Measurements from ENCODE around the gene GOLGA8K.
"Not testable (repeated sequence)": the region's sequence is repeated elsewhere in the genome, so short reads cannot be mapped to it uniquely, and the experiment has no call there.

GOLGA8K gene, protein sequence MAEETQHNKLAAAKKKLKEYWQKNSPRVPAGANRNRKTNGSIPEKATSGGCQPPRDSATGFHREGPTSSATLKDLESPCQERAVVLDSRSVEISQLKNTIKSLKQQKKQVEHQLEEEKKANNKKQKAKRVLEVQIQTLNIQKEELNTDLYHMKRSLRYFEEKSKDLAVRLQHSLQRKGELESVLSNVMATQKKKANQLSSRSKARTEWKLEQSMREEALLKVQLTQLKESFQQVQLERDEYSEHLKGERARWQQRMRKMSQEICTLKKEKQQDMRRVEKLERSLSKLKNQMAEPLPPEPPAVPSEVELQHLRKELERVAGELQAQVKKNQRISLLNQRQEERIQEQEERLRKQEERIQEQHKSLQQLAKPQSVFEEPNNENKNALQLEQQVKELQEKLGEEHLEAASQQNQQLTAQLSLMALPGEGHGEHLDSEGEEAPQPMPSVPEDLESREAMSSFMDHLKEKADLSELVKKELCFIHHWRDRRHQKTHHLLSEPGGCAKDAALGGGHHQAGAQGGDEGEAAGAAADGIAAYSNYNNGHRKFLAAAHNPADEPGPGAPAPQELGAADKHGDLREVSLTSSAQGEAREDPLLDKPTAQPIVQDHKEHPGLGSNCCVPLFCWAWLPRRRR

DNA sequence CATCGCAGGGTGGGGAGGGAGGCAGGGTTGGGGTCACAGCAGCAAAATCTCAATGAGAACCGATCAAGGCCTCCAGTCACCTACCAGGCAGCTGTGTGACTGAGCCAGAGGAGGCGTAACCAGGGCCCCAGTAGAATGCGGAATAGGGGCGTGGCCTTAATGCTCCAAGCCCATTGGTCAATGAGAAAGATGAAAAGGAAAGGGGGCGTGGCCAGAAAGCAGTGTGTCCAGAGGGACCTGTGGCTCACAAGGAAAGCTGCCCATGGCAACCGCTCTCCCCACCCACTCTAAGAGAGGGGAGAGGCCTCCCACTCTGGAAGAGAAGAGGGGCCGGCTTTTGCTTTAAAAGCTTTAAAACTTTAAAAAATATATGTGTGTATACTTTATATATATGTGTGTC lies at the start of gene GOLGA8K:
Gene GOLGA8K, minus strand, starts transcription at position 101 of the 400 bp plus-strand sequence. Its CDS starts 98 bp downstream, at position 3.
- FAIRE-seq, result not testable (repeated sequence)

DNA sequence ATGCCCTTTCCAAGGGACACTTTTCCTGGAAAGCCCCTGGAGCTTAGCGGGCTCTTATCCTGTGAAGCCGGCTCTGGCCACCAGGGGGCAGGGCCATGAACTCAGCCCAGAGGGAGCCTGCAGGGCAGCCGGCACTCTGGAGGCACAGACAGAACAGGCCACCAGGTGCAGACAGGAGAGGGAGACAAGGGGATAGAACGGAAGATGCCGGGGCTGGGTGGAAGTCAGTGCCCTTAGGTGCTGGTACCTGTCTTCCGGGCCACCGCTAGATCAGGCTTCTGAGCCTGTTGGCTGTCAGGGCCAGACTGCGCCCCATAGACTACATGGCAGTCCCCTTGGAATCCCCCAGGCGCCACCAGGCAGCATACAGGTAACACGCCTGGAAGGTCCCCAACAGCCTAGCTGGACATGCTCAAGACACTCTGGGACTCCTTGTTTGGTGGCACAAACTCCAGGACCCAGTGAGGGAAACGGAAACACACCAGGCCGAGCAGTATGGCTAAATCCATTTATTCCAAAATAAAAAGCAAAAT lies 37.4 kb upstream of the GOLGA8K start:
- not testable (repeated sequence) for FAIRE-seq

GRCh38 chr15:32434102-32434963 lies 31.2 kb upstream of the GOLGA8K start:
- FAIRE-seq, result not testable (repeated sequence)

GRCh38 chr15:32427635-32428034 lies 24.5 kb upstream of the GOLGA8K start:
- not testable (repeated sequence) for FAIRE-seq

DNA sequence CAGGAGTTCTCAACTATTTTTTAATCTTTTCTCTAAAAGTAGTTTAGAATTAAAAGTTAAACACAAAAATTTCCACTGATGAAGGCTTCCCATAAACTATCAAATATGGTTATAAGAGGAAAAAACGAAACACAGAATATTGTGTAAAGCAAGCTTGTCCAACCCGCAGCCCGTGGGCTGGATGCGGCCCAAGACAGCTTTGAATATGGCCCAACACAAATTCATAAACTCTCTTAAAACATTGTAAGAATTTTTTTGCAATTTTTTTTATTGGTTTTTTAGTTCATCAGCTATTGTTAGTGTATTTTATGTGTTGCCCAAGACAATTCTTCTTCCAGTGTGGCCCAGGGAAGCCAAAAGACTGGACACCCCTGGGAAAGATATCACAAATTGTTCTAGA lies 23.4 kb upstream of the GOLGA8K start:
- not testable (repeated sequence) for FAIRE-seq

- FAIRE-seq, result peak; percentile 96
Observed at GRCh38 chr15:32407903-32408302, 4.8 kb upstream of the GOLGA8K start.

GRCh38 chr15:32396522-32396921 lies 6.6 kb downstream of the GOLGA8K start:
- not testable (repeated sequence) for FAIRE-seq

- FAIRE-seq, result not testable (repeated sequence)
Observed at GRCh38 chr15:32394745-32395144, 8.3 kb downstream of the GOLGA8K start.

GRCh38 chr15:32388050-32388648 lies 14.9 kb downstream of the GOLGA8K start:
- FAIRE-seq, result not testable (repeated sequence)

- not testable (repeated sequence) for FAIRE-seq
Observed at GRCh38 chr15:32385823-32386495, 17.1 kb downstream of the GOLGA8K start.

- FAIRE-seq, result not testable (repeated sequence)
Observed at GRCh38 chr15:32374185-32374584, 28.9 kb downstream of the GOLGA8K start.

DNA sequence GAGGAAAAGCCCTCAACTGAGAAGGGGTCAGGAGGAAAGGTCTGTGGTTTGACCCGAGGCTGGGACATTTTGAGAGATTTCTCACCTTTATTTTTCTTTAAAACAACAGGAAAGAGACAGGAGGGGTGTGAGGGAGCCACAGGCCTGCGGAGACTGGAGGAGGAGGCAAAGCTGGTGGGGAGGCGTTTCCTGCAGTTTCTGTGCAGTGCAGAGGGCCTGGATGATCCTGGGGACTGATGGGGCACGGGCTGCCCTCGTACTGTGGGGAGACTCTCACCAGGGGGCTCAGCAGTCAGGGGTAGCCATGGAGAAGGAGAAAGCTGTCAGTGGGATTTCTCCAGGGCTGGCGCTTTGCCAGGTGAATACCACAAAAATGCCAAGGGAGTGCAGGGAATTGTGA lies 29.4 kb downstream of the GOLGA8K start:
- FAIRE-seq, result not testable (repeated sequence)

DNA sequence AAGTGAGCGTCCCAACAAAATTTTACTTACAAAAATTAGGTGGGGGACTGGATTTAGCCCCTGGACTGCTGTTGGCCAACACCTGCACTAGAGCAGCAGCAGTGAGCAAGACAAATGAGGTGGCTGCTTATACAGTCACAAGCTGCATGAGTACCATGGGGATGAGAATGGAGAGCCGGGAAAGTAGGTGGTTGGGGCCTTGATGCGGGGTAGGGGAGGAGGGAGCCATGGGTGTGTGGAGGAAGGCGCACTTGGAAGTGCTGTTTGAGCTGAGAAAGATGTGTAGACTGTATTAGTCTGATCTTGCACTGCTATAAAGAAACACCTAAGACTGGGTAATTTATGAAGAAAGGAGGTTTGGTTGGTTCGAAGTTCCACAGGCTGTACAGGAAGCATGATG lies 31.0 kb downstream of the GOLGA8K start:
- not testable (repeated sequence) for FAIRE-seq

- not testable (repeated sequence) for FAIRE-seq
Observed at GRCh38 chr15:32370526-32370925, 32.6 kb downstream of the GOLGA8K start.

GRCh38 chr15:32370064-32370463 lies 33.0 kb downstream of the GOLGA8K start:
- FAIRE-seq, result not testable (repeated sequence)

DNA sequence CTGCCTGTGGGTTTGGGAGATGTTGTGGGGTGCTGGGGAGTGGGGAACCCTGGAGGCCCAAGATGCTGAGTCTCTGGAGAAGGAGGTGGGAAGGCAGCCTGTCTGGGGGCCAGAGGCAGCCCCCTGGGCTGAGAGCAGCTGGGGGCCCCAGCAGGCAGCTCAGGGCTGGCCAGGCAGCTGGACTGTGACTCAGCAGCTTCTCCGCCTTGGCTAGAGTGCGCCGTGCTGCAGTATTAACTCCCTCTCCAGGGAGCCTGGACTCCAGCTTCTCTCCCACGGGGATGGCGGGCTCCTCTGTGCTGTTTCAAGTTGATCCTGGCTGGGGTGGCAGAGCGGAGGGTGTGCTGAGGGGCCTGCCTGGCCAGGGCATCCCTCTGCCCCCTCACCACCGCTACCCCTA lies 36.6 kb downstream of the GOLGA8K start:
- not testable (repeated sequence) for FAIRE-seq

DNA sequence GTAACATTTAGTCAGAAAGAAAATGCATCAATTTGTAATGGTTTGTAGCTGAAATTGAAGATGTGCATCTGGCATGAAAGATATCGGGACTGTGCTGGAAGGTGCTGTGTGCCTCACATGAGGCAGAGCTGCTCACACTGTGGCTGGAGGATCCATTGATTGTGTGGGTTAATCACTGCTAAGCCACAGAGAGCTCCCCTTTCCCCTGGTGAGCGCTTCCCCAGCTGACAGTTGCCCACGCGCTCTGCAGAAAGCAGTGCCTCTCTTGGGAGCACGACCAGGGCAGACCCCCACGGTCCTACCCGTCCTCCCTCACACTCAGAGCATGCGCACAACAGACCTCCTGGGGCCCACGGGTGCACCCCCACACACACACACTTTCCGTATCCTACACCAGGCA lies 37.1 kb downstream of the GOLGA8K start:
- not testable (repeated sequence) for FAIRE-seq

- FAIRE-seq, result not testable (repeated sequence)
Observed at GRCh38 chr15:32364944-32365343, 38.1 kb downstream of the GOLGA8K start.

- FAIRE-seq, result not testable (repeated sequence)
Observed at GRCh38 chr15:32363449-32363848, 39.6 kb downstream of the GOLGA8K start.

GRCh38 chr15:32361662-32362061 lies 41.4 kb downstream of the GOLGA8K start:
- FAIRE-seq, result not testable (repeated sequence)

- not testable (repeated sequence) for FAIRE-seq
Observed at GRCh38 chr15:32358462-32358861, 44.6 kb downstream of the GOLGA8K start.
